ENCODE results near the gene CLIP4.

- TF ChIP-seq CTCF (conservative IDR thresholded peaks at IDR 0.05; ENCODE audit: low read length) (no peak), EZH2phosphoT487 (IDR thresholded peaks at IDR 0.05; ENCODE audit: borderline replicate concordance, low read depth, low read length) (no peak)
Measured at GRCh38 chr2:29159125-29159524, 43.9 kb downstream of the CLIP4 start.

All from OCI-LY7 (cell line).